Sigmoid colon (tissue), 7 donors: ENCODE results near the gene RASA2. TPM values are rescaled to one million over a fixed set of nuclear protein-coding genes. Genes with fewer than 3 reads are reported as not detected.

Experiments used
- DNase-seq: peaks from one replicate; pipeline ENCODE4 v3.0.0-alpha.2; 2019
- H3K27ac ChIP-seq, 4 donors: fragments of 200-600 bp; sonication (generic); one replicate each; pipeline ENCODE4 v1.5.1; 2016 to 2019; ENCODE audit warnings: mild to moderate bottlenecking in 1 of 4
- H3K27me3 ChIP-seq, 3 donors: fragments of 200-600 bp; sonication (generic); one replicate each; pipeline ENCODE4 v1.5.1; 2019; ENCODE audit warnings: mild to moderate bottlenecking in 1 of 3
- H3K36me3 ChIP-seq, 4 donors: fragments of 200-600 bp; sonication (generic); one replicate each; pipeline ENCODE4 v1.5.1; 2016 to 2019
- H3K4me1 ChIP-seq, 4 donors: fragments of 200-600 bp; sonication (generic); one replicate each; pipeline ENCODE4 v1.5.1; 2017 to 2019
- H3K4me3 ChIP-seq, 4 donors: fragments of 200-600 bp; sonication (generic); one replicate each; pipeline ENCODE4 v1.5.1; 2017 to 2019; ENCODE audit warnings: mild to moderate bottlenecking in 2 of 4, moderate library complexity in 1 of 4
- H3K9me3 ChIP-seq, 4 donors: fragments of 200-600 bp in 3 of 4; sonication (generic) in 3 of 4; one replicate each; pipeline versions ENCODE4 v1.5.1 to v1.6.1; 2013 to 2019
- CTCF ChIP-seq, 4 experiments: fragments of 450-650 bp in 3 of 4; fragments of 200-600 bp in 1 of 4; IDR thresholded peaks; one replicate each; pipeline ENCODE4 v1.5.1; 2016 to 2019; ENCODE audit warnings: antibody characterized with exemption in 4 of 4, mild to moderate bottlenecking in 3 of 4, moderate library complexity in 2 of 4
- EP300 ChIP-seq, 4 donors: sonication (generic); formaldehyde crosslinking; IDR thresholded peaks; one replicate each; pipeline ENCODE4 v1.6.1; 2017; ENCODE audit warnings: antibody characterized with exemption in 4 of 4
- POLR2A ChIP-seq, 2 donors: fragments of 450-650 bp; IDR thresholded peaks; one replicate each; pipeline ENCODE4 v1.6.1; 2016; ENCODE audit warnings: antibody characterized with exemption in 2 of 2, mild to moderate bottlenecking in 2 of 2, moderate library complexity in 2 of 2
- POLR2AphosphoS5 ChIP-seq, 4 donors: sonication (generic); formaldehyde crosslinking; IDR thresholded peaks; one replicate each; pipeline ENCODE4 v1.6.1; 2017; ENCODE audit warnings: antibody characterized with exemption in 4 of 4
- WGBS, 2 donors: extraction: QIAGEN DNeasy Blood & Tissue Kit; methylation state at CpG; one replicate each; pipeline ENCODE4 v1.1.7; 2013; 5-methylcytosine and 5-hydroxymethylcytosine counted together
- intact Hi-C: fragments of 100-400 bp; cut with DNase I; formaldehyde crosslinking; loops from one replicate; pipeline ENCODE4 v1.15.1; 2023
- polyA plus RNA-seq, 3 donors: library from polyadenylated mRNA; stranded (reverse); fragments of 200-250 nt; gene quantifications; one replicate each; pipeline ENCODE4 v1.2.3, GENCODE V29; 2013
- total RNA-seq, 4 donors: library from RNA; depleted of rRNA; stranded (reverse); fragments of >200 nt; gene quantifications; one replicate each; pipeline ENCODE4 v1.1.0, GENCODE V29; 2016
- donor health status: healthy with polysubstance abuse.
- donor health status: Bipolar disorder and iron deficiency.
- donor health status: healthy.

The RASA2 gene
- total and polyA plus RNA-seq, 7 donors = 3.2 to 20.5 (median 13.0) TPM

- no peaks in the 10 kb centered on the region for H3K27me3 ChIP-seq
- no peak overlapping the region for H3K27ac ChIP-seq
- no peak for TF ChIP-seq EP300 (IDR thresholded peaks at IDR 0.05)
- no peak for TF ChIP-seq POLR2A (IDR thresholded peaks at IDR 0.05)
- TF ChIP-seq POLR2AphosphoS5 (IDR thresholded peaks at IDR 0.05) = no peak
- no peak for TF ChIP-seq CTCF (IDR thresholded peaks at IDR 0.05)
- no peak for DNase-seq
- peaks cover 0 to 7% (median 0%) of the 10 kb centered on the region in 4 donors for H3K36me3 ChIP-seq
- no peaks in the 10 kb centered on the region for H3K9me3 ChIP-seq
- WGBS, 2 donors = 69 to 89% methylated on average over 2 of the region's 2 CpGs
- H3K4me3 ChIP-seq = no peak overlapping the region
- H3K4me1 ChIP-seq = no peaks in the 10 kb centered on the region
- intact Hi-C loops = no loop called here
Measured at GRCh38 chr3:141550926-141551665, 64.3 kb downstream of the RASA2 start.

GRCh38 chr3:141552440-141552991, 65.7 kb downstream of the RASA2 start:
- Histone ChIP-seq H3K4me3 (no peak overlapping the region), H3K4me1 (no peaks in the 10 kb centered on the region), H3K9me3 (no peaks in the 10 kb centered on the region), H3K36me3 (peaks cover 0 to 7% (median 2%) of the 10 kb centered on the region in 4 donors), H3K27ac (no peak overlapping the region), H3K27me3 (no peaks in the 10 kb centered on the region)
- intact Hi-C loops = no loop called here
- no peak for DNase-seq
- 54 to 81% methylated on average over 2 of the region's 2 CpGs for WGBS, 2 donors
- no peak for TF ChIP-seq EP300 (IDR thresholded peaks at IDR 0.05)
- no peak for TF ChIP-seq CTCF (IDR thresholded peaks at IDR 0.05)
- TF ChIP-seq POLR2A (IDR thresholded peaks at IDR 0.05) = no peak
- no peak for TF ChIP-seq POLR2AphosphoS5 (IDR thresholded peaks at IDR 0.05)

DNA sequence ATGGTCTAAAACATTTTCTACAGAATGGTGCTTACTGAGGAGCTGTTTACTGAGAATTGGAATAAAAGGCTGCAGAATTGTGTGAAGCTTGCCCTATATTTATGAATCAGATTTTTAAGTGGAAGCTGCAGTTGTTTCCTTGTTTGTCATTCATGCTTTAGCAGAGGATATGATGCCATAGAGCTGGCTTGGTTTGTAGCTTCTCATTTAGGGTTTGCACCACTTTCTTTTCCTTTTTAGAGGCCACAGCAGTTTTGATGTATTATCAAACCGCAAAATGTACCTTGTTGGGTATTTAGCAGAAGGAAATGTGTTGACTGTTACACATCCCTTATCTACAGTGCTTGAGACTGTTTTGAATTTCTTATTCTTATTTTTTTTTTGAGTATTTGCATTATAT, 66.2 kb downstream of the RASA2 start:
- intact Hi-C loops = no loop called here
- 35 to 87% methylated on average over 1 of the region's 1 CpG for WGBS, 2 donors
- peaks cover 0 to 7% (median 2%) of the 10 kb centered on the region in 4 donors for H3K36me3 ChIP-seq
- no peak for TF ChIP-seq EP300 (IDR thresholded peaks at IDR 0.05)
- H3K4me3 ChIP-seq = no peak overlapping the region
- no peaks in the 10 kb centered on the region for H3K27me3 ChIP-seq
- H3K9me3 ChIP-seq = no peaks in the 10 kb centered on the region
- DNase-seq = no peak
- no peak overlapping the region for H3K27ac ChIP-seq
- no peaks in the 10 kb centered on the region for H3K4me1 ChIP-seq

GRCh38 chr3:141556034-141556433, 69.2 kb downstream of the RASA2 start:
- no peak for DNase-seq
- H3K36me3 ChIP-seq = peaks cover 0 to 3% (median 0%) of the 10 kb centered on the region in 4 donors

More at GRCh38 chr3:141556034-141556433, 69.2 kb downstream of the RASA2 start:
- 76 to 86% methylated on average over 1 of the region's 1 CpG for WGBS, 2 donors
- H3K4me3 ChIP-seq = no peak overlapping the region
- TF ChIP-seq POLR2AphosphoS5 (IDR thresholded peaks at IDR 0.05) (no peak), EP300 (IDR thresholded peaks at IDR 0.05) (no peak), POLR2A (IDR thresholded peaks at IDR 0.05) (no peak), CTCF (IDR thresholded peaks at IDR 0.05) (no peak)
- peaks cover 0 to 9% (median 3%) of the 10 kb centered on the region in 4 donors for H3K4me1 ChIP-seq
- intact Hi-C loops = loop anchor here (5.0 kb wide), 1 partner anchor 204 kb away; no protein-coding TSS in a partner anchor
- H3K27me3 ChIP-seq = no peaks in the 10 kb centered on the region
- no peak overlapping the region for H3K27ac ChIP-seq
- no peaks in the 10 kb centered on the region for H3K9me3 ChIP-seq
